ENCODE data around the gene PLCH2.
A peak's percentile ranks its signal among the peaks of the same experiment; 100 is the strongest.
"Not testable (repeated sequence)": the region's sequence is repeated elsewhere in the genome, so short reads cannot be mapped to it uniquely, and the experiment has no call there.

PLCH2 gene

DNA sequence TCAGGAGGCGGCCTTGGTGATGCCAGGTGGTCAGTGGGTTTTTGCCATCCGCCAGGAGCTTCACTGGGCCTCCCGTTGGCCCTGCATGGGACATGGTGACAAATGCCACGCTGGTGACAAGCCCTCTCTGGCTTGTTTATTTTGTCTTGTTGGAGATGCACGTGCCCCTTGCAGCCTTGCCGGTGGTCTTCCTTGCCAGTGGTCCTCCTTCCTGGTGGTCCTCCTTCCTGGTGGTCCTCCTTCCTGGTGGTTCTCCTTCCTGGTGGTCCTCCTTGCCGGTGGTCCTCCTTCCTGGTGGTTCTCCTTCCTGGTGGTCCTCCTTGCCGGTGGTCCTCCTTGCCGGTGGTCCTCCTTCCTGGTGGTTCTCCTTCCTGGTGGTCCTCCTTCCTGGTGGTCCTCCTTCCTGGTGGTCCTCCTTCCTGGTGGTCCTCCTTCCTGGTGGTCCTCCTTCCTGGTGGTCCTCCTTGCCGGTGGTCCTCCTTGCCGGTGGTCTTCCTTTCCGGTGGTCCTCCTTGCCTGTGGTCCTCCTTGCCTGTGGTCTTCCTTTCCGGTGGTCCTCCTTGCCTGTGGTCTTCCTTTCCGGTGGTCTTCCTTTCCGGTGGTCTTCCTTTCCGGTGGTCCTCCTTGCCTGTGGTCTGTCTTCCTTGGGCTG is 16.9 kb upstream of the PLCH2 start:
- DNase-seq, result not testable (repeated sequence)

DNA sequence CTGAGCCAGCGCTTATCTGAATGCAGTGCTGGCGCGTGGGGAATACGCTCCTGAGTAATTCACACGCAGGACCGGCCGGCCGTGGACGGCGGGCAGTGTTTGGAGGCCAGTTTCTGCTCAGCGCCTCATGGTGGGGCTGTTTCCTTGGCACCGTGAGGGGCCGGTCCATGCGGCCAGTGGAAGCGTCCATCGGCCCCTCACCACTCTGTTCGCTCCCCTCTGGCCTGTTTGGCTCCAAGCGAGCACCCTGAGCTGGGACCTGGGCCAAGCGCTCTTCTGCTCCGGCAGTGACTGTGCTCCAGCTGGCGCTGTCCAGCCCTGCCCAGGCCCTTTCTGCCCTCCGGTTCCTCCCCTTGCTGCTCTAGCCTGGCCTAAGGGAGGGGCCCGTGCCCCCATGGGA is 16.3 kb upstream of the PLCH2 start:
- peak in 43 of 51 donors; percentile 17 to 91 (median 75) for DNase-seq

DNA sequence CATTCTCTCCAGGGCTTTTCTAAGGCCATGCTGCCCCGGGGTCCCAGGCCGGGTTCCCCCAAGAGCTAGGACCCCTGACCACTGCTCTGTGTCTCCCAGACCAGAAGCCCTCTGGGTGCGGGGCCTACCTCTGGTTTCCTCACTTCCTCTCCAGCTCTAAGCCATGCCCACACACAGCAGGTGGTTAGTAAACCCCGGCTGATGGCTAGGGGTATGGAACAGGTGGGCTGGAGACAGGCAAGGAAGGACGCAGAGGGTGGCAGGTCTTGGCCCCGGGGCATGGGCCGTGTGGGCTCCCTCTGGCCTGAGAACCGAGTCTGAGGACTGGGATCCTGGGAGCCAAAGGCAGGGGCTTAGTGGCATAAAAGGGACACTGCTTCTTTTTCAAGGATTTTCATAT is 15.9 kb upstream of the PLCH2 start:
- no peak for DNase-seq

DNA sequence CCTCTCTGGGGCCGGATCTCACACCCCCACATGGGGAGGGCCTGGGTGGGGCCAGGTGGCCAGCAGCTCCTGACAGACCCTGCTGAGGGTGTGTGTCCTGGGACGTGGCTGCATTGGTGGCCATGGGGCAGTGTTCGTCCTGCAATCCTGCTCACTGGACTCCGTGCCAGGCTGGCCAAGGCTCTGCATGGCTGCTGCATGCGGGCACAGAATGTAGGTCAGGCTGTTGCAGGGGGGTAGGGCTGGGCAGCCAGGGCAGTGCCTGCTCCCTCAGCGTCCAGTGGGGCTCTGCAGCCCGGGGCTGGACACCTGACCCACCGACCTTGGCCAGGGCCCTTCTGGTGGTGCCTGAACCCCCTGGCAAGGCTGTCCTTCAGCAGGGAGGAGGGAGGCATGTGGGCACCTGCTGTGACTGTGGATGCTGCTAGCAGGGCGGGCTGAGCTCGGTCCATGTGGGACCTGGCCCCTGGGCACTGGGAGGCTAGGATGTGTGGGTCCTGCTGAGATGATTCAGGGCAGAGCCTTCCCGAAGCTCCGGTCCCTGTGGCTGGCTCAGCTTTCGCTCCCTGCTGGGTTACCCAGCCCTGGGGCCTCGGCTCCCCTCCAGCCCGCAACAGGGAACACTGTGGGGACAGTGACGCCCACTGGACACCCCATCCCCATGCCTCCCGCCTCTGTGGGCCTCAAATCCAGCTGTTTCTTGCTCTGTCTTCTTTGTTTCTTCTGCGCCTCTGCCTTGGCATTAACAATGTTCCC is 14.9 kb upstream of the PLCH2 start:
- DNase-seq, result peak in 7 of 51 donors; percentile 12 to 45 (median 19)

DNA sequence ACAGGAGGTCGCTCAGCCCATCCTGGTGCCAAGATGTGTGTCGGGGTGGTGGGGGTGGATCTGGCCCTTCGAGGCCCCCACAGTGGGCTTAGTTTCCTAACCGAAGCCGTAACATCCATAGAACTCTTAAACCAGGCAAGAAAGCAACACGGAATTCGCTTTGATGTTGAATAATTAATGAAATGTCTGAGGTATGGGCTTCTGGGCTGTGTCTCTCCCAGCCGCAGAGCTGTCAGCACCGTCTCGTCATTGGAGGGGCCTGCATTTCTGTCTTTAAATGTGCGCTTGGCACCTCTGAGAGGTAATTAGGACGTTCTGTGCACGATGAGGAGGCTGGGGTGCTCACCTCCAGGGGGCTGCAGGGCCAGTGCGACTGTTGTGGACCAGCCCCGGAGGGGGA is 13.3 kb upstream of the PLCH2 start:
- DNase-seq, result no peak

DNA sequence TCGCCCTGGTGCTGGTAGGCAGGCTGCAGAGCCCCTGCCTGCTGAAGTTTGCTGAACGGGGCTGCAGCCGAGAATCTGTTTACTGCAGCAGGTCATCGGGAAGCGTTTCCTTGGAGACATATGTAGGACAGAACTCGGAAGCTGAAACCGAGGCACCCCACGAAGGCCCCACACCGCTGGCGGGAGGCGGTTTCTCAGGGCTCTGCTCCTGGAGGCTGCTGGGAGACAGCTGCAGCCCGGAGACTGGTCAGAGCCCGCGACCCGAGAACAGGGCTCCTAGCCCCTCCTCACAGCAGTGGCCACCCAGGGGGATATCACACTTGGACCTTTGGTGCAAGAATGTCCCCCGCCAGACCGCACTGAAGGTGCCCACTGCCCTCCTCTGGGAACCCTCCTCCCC is 12.7 kb upstream of the PLCH2 start:
- peak in 4 of 51 donors; percentile 11 to 42 (median 26) for DNase-seq

DNA sequence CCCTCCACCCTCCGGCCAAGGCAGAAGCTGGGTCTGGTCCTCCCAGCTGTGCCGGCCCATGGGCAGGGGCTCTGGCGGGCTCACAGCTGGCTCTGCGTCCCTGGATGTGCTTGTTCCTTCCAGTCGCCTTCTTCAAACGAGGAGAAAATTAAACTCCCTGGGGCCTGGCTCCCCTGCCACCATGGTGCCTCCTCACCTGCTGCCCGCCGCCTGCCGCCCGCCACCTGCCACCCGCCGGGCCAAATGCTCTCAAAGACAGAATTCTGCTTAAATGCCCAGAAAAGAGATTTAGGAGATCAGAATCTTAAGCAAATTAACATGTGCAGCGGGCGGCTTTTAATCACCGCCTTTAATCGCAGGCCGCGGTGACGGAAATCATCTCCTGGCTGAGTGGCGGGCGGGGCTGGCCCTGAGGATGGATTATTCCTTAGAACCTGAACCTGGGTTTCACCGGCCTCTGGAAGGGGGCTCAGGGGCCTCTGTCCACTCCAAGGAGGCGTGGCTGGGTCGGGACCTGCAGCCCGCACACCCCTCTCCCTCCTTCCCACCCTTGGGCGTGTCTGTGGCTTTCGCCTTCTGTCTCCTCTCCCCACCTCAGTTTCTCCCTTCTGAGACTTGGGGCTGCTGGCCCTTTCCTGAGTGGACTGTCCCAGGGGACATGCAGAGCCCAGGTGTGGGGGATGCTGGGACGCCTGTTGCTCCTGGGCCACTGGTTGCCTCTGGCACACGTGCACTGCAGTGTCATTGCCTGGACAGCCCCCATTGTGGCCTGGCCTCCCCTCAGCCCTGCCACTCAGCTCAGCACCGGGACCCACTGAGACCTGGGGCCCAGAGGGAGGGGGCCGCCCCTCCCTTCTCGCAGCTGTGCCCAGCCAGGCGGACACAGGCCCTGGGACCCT is 10.5 kb upstream of the PLCH2 start:
- no peak for DNase-seq

DNA sequence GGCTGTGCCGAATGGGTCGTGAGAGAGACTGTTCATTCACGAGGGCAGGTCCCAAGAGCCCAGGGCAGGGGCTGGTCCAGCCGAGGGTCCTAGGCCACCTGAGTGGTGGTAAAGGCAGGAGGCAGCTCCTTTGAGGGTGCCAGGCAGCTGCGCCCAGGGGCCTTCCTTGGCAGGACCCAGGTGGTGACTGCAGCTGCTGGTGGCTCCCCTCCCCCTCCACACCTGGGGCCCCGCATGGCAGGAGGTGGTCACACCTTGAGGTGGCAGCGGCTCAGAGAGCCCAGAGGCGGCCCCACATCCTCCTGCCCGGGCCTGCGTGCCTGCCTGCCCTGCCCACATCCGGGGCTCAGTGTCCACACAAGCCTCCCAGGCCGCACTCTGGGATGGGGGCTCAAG is 9.8 kb upstream of the PLCH2 start:
- DNase-seq, result no peak

DNA sequence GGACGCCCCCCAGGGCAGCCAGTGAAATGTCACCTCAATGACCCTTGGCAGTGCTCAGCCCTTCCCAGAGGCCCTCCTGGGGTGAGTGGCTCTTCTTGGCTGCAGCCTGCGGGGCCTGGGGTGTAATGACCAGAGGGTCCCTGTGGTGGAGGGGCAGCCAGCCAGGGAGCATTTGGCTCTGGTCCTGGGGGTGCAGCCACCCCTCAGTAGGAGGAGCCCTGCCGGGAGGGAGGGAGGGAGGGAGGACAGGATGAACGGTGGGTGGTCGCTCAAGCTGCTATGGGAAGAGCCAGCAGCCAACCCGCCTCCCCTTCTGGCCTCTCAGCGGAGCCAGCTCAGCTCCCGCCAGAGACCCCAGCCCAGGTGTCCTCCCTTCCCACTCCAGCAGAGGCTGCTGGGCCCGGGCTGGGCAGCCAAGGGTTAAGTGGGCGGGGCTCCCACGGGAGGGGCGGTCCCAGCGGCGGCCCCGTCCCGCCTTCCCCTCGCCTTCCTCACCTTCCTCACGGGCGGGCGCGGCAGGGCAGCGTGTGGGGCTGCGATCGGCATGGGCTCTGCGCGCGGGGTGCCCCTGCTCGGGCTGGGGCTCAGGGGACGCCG is 9.0 kb upstream of the PLCH2 start:
- DNase-seq, result peak in 4 of 51 donors; percentile 14 to 22 (median 18)

DNA sequence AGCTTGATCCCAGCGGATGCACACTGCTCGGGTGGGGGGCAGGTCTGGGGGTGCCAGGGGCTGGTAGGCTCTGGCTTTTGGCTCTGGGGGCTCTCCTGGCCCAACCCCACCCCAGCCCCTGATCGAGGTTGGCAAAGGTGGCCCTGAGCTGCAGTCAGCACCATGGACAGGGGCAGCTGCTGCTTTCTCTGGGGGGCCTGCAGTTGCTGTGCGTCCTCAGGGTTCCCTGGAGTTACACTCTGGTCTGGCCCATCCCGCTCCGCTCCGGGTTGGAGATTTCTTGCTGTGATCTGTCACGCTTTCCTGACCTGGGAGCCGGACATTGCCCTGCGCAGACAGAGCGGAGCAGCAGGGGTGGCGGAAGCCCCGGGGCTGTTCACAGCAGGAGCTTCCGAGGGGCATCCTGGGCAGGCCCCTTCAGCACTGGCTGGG is 8.0 kb upstream of the PLCH2 start:
- DNase-seq, result no peak

DNA sequence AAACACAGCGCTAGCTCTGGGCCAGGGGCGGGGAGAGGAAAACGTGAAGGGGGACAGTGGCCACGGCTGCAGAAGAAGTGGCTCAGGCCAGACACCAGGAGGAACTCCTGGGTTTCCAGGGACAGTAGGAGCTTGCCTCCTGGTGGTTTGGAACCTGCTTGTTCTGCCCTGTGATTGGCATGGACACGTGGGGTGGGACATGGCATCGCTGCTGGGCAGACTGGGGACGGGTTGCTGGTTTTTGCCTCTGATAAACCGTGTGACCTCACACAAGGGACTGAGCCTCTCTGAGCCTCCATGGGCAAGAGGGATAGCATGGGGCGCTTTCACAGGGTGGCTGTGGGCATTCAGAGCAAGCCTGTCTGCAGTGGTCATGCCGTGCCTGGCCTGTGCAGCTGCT is 7.5 kb upstream of the PLCH2 start:
- DNase-seq, result no peak

DNA sequence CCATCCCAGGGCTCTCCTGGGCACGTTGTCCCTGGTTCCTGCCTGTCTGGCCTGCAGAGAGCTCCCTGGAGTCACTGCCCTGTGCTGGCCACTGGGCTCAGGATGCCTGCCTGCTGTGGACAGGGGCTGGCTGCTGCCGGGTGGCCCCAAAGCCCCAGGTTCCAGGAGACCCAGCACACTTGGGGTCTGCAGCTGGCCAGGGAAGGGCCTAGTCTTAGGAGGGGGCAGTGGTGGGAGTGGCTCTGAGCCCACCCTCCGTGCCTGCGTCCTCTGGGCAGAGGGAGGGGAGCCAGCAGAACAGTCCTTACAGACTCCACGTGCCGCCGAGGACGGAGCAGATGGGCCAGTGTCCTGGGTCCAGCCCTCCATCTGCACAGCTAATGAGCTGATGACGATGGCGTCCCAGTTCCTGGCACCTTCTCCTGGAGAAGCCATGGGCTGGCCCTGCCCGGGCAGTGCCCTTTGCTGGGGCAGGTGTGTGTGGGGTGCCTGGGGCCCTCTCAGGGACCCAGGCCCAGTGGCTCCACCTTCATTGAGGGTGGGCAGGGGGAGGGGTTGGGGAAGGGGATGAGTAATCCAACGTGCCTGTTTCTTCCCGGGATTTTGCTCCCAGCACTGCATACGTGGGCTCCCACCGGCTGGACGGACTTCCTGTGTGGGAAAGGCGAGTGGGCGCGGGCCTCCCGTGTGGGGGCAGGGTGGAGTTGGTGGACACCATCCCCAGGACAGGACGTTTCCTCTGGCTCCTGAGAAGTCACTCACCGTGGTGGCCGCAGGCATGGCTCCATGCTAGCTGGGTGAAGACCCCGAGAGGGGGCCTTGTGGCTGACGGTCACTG is 6.8 kb upstream of the PLCH2 start:
- no peak for DNase-seq

DNA sequence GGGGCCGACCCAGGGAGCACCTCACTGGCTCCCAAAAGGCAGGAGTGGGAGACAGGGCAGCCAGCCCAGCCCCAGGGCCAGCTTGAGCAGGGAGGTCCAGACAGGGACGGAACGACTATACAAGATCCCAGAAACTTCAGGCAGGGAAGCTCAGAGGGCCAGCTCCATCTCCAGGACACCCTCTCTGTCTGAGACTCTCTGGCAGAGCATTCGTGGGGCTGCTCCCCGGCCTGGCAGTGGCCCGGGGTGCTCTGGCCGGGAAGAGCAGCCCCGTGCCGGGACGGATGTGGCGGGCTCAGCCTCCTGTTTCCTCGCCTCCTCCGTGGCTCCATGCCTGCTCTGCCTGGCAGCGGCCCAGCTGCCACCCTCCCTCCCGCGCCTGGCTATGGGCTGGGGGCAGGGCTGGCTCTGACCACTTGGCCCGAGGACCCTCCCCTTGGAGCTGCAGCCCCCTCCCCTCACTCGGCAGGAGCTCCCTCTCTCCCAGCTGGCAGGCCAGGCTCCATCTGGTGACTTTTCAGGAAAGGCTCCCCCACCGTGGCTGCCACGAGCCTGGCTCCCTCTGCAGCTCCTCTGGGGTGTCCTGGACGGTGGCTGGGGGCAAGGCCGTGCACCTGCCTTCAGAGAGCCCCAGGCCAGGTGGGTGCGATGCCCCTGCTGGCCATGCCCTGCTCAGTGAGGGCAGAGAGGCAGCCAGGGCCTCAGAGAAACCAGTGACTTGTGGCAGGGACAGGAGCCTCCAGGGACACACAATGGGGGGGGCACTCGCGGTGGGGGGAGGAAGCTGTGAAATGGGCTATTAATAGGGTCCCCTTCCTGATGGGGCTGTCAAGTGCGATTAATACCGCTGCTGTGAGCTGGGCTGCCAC is 5.6 kb upstream of the PLCH2 start:
- DNase-seq, result peak in 2 of 51 donors; percentile 18 to 25

DNA sequence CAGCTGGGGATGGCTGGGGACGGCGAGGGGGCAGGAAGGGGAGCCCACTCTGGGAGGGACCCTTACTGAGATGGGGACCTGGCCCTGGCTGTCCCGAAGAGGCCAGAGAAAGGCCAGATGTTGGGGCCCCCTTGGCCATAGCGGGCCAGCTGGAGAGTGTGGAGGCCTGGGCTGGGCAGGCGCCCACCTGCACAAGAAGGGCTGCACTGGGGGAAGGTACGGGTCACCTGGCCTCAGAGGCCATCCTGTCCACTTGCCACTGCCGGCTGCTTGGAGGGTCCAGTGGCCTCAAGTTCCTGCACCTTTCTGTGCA is 5.0 kb upstream of the PLCH2 start:
- DNase-seq, result no peak

DNA sequence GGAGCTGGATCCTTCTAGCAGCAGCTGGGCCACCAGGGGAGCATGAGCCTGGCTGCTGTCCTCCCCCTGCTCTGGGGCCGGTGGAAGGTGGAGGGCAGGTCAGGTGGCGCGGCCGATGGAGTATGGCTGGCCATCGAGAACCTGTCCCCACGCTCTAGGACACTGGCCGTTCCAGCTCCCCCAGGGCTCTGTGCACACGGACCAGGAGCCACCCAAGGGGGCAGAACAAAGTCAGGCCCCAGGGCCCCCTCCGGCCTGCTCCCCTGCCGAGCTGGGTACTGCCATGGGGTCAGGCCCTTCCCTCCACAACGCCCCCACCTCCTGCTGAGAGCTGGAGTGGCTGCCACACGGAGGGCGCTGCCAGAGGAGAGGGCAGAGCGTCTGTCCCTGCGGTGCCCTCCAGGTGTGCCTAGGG is 4.5 kb upstream of the PLCH2 start:
- no peak for DNase-seq

DNA sequence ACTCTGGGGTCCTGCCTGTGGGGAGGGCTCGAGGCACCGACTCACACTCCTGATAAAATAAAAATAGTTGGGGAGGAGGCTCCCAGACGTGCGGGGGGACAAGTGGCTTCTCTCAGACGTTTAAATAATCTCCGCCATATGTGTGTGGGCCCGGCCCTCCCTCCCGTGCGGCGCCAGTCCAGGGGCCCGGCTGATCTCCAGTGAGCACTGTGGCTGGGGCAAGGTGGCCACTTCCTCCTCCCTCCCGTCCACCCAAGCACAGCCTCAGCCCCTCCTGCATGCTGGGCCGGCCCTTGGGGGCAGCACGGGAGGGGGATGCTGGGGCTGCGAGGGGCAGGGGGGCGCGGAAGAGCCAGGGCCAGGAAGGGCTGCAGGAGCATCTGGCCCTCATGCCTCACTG is 4.0 kb upstream of the PLCH2 start:
- no peak for DNase-seq

DNA sequence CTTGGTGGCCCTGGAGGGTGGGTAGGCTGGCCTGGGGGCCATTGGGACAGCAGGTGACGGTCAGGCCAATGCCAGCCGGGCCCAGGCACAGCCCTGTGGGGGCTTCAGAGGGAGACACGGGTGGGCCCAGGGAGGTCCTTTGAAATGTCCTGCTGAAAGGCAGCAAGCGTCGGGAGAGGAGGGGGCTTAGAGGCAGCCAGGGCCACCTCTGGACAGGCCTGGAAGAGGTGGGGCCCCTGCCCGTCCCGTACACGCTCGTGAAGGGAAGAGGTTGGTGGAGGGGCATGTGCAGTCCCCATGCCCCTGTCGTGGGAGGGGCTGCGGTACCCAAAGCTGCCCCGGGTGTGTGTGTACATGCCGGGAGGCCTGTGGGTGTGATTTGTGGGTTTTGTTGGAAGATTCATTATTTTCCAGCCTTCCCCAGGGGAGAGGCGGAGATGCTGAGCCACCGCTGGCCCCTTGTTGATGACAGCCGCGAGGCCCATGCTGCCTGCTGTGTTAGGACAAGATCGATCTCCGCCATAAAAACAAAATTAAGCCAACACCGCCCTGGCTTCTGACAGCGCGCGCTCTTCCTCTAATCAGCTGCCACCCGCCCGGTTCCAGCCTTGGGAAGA is 3.4 kb upstream of the PLCH2 start:
- no peak for DNase-seq

DNA sequence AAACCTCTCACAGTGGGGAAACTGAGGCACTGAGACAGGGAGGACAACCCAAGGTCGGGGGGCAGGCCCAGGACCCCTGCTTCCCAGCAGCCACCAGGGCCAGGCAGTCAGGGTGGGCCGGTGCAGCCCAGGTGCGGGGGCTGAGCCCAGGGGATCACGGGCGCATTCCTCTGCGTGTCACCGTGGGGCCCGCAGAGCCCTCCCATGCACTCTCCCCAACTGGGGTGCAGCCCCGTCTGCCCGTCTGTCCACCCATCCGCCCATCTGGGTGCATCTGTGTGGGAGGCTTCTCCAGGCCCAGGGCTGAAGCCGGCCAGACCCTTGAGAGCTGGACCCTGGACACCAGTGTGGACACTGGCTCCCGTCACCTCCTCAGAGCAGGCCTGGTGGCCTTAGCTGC is 2.9 kb upstream of the PLCH2 start:
- DNase-seq, result no peak

DNA sequence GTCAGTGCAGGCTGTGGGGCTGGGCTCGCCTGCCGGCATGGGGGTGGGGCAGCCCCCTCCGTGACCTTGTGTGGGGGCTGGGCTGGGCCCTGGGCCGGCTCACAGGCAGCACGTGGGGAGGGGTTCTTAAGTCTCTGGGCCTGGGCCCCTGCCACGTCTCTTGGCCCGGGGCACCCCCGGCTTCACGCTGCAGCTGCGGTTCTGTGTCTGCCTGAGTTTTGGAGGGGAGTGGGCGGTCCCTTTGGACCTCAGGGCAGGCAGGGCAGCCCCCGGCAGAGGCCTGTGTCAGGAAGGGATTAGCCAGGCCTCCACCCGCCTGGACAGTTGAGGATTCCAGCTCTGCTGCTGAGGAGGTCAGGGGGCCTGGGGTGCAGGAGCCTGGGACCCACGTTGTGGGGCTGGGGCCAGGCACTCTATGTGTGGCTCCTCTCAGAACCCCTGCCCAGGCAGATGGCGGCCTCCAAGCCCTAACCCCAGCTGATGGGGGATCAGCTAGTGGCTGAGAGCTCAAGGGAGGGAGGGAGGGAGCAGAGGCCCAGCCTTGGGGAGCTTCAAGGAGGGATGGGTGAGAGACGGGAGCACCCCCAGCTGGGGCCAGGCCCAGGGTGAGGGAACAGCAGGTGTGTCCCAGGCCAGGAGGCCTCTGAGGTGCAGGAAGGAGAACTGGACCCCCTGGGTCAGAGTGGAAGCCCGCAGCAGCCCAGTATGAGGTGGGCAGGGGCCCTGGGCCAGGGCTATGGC is 1.8 kb upstream of the PLCH2 start:
- no peak for DNase-seq

All from hypothalamus (tissue), 51 donors.